ENCODE results near the gene GAS6.

Gene GAS6

GRCh38 chr13:113798200-113798811 lies 65.6 kb downstream of the GAS6 start (continued):
- TF ChIP-seq ZNF645 (tag by site-specific recombination; IDR thresholded peaks at IDR 0.05) (0 out of 2 replicates have a peak, but pooled peaks have one; percentile 12), SP2 (tag by site-specific recombination; IDR thresholded peaks at IDR 0.05) (0 out of 2 replicates have a peak, but pooled peaks have one; percentile 5), ZNF473 (tag by site-specific recombination; IDR thresholded peaks at IDR 0.05) (0 out of 2 replicates have a peak, but pooled peaks have one; percentile 34), SP7 (tag by site-specific recombination; IDR thresholded peaks at IDR 0.05) (no peak), ZBTB10 (tag by site-specific recombination; IDR thresholded peaks at IDR 0.05) (no peak), ZNF426 (tag by site-specific recombination; IDR thresholded peaks at IDR 0.05) (no peak), ZNF18 (tag by site-specific recombination; IDR thresholded peaks at IDR 0.05) (no peak), ZNF121 (tag by site-specific recombination; IDR thresholded peaks at IDR 0.05) (no peak), ZNF621 (tag by site-specific recombination; IDR thresholded peaks at IDR 0.05) (no peak), ZNF140 (tag by site-specific recombination; IDR thresholded peaks at IDR 0.05) (no peak), ZNF2 (tag by site-specific recombination; IDR thresholded peaks at IDR 0.05) (no peak), GFI1B (tag by site-specific recombination; IDR thresholded peaks at IDR 0.05) (no peak), ZBTB48 (tag by site-specific recombination; IDR thresholded peaks at IDR 0.05) (no peak), ZNF664 (tag by site-specific recombination; IDR thresholded peaks at IDR 0.05) (no peak), GLI4 (tag by site-specific recombination; IDR thresholded peaks at IDR 0.05) (no peak), ZNF558 (tag by site-specific recombination; IDR thresholded peaks at IDR 0.05) (no peak), TRIM28 (IDR thresholded peaks at IDR 0.05; ENCODE audit: borderline replicate concordance, low read length) (no peak), ZNF791 (tag by site-specific recombination; IDR thresholded peaks at IDR 0.05) (no peak), ZNF19 (tag by site-specific recombination; IDR thresholded peaks at IDR 0.05; ENCODE audit: low read depth) (no peak), MZF1 (tag by site-specific recombination; IDR thresholded peaks at IDR 0.05; ENCODE audit: borderline replicate concordance) (no peak), ZBTB7A (tag by site-specific recombination; IDR thresholded peaks at IDR 0.05; ENCODE audit: low read depth) (no peak), ZNF530 (tag by site-specific recombination; IDR thresholded peaks at IDR 0.05; ENCODE audit: low read depth) (no peak)
- TF ChIP-seq, protein P1, sequence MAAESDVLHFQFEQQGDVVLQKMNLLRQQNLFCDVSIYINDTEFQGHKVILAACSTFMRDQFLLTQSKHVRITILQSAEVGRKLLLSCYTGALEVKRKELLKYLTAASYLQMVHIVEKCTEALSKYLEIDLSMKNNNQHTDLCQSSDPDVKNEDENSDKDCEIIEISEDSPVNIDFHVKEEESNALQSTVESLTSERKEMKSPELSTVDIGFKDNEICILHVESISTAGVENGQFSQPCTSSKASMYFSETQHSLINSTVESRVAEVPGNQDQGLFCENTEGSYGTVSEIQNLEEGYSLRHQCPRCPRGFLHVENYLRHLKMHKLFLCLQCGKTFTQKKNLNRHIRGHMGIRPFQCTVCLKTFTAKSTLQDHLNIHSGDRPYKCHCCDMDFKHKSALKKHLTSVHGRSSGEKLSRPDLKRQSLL (tag by site-specific recombination; IDR thresholded peaks at IDR 0.05), result no peak
- TF ChIP-seq, protein P2, sequence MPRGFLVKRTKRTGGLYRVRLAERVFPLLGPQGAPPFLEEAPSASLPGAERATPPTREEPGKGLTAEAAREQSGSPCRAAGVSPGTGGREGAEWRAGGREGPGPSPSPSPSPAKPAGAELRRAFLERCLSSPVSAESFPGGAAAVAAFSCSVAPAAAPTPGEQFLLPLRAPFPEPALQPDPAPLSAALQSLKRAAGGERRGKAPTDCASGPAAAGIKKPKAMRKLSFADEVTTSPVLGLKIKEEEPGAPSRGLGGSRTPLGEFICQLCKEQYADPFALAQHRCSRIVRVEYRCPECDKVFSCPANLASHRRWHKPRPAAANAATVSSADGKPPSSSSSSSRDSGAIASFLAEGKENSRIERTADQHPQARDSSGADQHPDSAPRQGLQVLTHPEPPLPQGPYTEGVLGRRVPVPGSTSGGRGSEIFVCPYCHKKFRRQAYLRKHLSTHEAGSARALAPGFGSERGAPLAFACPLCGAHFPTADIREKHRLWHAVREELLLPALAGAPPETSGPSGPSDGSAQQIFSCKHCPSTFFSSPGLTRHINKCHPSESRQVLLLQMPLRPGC (tag by site-specific recombination; IDR thresholded peaks at IDR 0.05), result no peak

Measured in HEK293 (cell line).